Measurements from ENCODE around the gene DPAGT1. TPM values are rescaled to one million over a fixed set of nuclear protein-coding genes. Genes with fewer than 3 reads are reported as not detected.

The DPAGT1 gene
- total and polyA plus RNA-seq, 2 donors (not counting 3 experiments of a cell fraction or from before 2014, with no cell fraction given), result 62.0 to 203 TPM

DNA sequence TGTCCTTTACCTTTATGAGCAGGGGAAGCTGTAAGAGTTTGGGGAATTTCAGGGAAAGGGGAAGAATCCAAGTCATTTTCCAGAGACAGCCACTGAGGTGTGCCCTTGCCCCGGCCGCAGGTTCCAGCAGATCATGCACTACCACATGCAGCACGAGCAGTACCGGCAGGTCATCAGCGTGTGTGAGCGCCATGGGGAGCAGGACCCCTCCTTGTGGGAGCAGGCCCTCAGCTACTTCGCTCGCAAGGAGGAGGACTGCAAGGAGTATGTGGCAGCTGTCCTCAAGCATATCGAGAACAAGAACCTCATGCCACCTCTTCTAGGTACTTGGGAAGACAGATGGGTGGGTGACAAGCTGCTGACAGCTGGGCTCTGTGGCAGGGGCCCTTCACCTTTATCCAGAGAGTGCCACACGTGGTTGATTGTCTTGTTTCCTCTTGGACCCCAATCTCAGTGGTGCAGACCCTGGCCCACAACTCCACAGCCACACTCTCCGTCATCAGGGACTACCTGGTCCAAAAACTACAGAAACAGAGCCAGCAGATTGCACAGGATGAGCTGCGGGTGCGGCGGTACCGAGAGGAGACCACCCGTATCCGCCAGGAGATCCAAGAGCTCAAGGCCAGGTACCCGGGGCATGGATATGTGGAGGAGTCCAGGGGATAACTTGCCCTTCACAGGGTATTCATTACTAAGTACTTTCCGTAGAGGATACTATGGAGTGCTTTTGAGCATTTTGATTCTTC is 22.8 kb downstream of the DPAGT1 start:
- Histone ChIP-seq H4K20me1 (replicated peaks; ENCODE audit: control insufficient read depth, extremely low read depth, insufficient read depth, low read length) (no peaks in the 10 kb centered on the region), H3K9ac (replicated peaks; ENCODE audit: extremely low read depth, insufficient read depth, low read length) (no peak overlapping the region), H3K36me3 (ENCODE audit: control insufficient read depth in 2 of 2, extremely low read depth in 1 of 2, insufficient read depth in 2 of 2, low read length in 2 of 2) (peaks cover 10 to 42% of the 10 kb centered on the region in 2 experiments), H3K9me3 (replicated peaks; ENCODE audit: control insufficient read depth, insufficient read depth, low read length) (no peaks in the 10 kb centered on the region), H3K27me3 (ENCODE audit: control insufficient read depth in 2 of 2, insufficient read depth in 2 of 2, low read length in 2 of 2) (no peaks in the 10 kb centered on the region), H3K27ac (ENCODE audit: insufficient read depth, low read depth, low read length) (no peak overlapping the region), H3K4me1 (ENCODE audit: control insufficient read depth, extremely low read depth, insufficient read depth, low read length) (no peaks in the 10 kb centered on the region), H3K4me3 (replicated peaks in 1 of 3; ENCODE audit: insufficient read depth in 1 of 3, low read depth in 1 of 3, low read length in 3 of 3) (no peak overlapping the region), H3K79me2 (ENCODE audit: control insufficient read depth, insufficient read depth, low read length) (no peaks in the 10 kb centered on the region), H3K4me2 (ENCODE audit: insufficient read depth, low read length) (no peak overlapping the region), H3K9me1 (replicated peaks; ENCODE audit: control insufficient read depth, extremely low read depth, insufficient read depth, low read length) (no peaks in the 10 kb centered on the region), H2AFZ (ENCODE audit: low read depth, low read length) (no peak overlapping the region)
- dilution Hi-C loops (cut with MboI; ENCODE audit: extremely low pct_ligation_motif_present, low sequenced_read_pairs) (no loop called here), intact Hi-C loops (cut with micrococcal nuclease) (no loop called here)
- no peak for DNase-seq (ENCODE audit: low read depth, low spot score)
- POLR2A ChIA-PET, result no interaction called here
- TF ChIP-seq FOS (IDR thresholded peaks at IDR 0.05; ENCODE audit: borderline replicate concordance, insufficient read depth, low read length) (no peak), MYC (IDR thresholded peaks at IDR 0.05; ENCODE audit: low read depth, low read length) (no peak), GATA2 (IDR thresholded peaks at IDR 0.05; ENCODE audit: insufficient read depth, insufficient read length, low read depth, low read length) (no peak), POLR2AphosphoS5 (IDR thresholded peaks at IDR 0.05; ENCODE audit: insufficient read depth, low read depth, low read length) (no peak), POLR2A (IDR thresholded peaks at IDR 0.05; ENCODE audit: low read depth, low read length) (no peak), JUN (IDR thresholded peaks at IDR 0.05; ENCODE audit: borderline replicate concordance, insufficient read depth, insufficient read length, low read depth) (no peak)
- TF ChIP-seq, protein P1, sequence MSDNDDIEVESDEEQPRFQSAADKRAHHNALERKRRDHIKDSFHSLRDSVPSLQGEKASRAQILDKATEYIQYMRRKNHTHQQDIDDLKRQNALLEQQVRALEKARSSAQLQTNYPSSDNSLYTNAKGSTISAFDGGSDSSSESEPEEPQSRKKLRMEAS (IDR thresholded peaks at IDR 0.05; ENCODE audit: insufficient read depth, insufficient read length), result no peak
- TF ChIP-seq, protein P2, sequence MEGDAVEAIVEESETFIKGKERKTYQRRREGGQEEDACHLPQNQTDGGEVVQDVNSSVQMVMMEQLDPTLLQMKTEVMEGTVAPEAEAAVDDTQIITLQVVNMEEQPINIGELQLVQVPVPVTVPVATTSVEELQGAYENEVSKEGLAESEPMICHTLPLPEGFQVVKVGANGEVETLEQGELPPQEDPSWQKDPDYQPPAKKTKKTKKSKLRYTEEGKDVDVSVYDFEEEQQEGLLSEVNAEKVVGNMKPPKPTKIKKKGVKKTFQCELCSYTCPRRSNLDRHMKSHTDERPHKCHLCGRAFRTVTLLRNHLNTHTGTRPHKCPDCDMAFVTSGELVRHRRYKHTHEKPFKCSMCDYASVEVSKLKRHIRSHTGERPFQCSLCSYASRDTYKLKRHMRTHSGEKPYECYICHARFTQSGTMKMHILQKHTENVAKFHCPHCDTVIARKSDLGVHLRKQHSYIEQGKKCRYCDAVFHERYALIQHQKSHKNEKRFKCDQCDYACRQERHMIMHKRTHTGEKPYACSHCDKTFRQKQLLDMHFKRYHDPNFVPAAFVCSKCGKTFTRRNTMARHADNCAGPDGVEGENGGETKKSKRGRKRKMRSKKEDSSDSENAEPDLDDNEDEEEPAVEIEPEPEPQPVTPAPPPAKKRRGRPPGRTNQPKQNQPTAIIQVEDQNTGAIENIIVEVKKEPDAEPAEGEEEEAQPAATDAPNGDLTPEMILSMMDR (IDR thresholded peaks at IDR 0.05; ENCODE audit: extremely low read depth in 1 of 2, insufficient read depth in 1 of 2, low read depth in 1 of 2, low read length in 2 of 2), result no peak
- FAIRE-seq, result no peak
- CTCF ChIA-PET, result interaction anchor here (1.8 kb wide), 1 partner anchor 11 kb away, joined by 6 read pairs; the partner anchor contains the start of gene VPS11
- no TSS peak for BruUV-seq (replicated peaks)
